GM12865 (cell line): ENCODE results near the gene POLR1E.

Source experiments
- DNase-seq: peaks from one replicate; pipeline ENCODE4 v3.0.0; 2010; ENCODE audit warnings: low read depth
- H3K4me3 ChIP-seq: 2 replicates; pipeline ENCODE4 v1.5.1; 2011; ENCODE audit warnings: mild to moderate bottlenecking, low read depth, low read length, control low read depth
- CTCF ChIP-seq: IDR thresholded peaks from 2 replicates; pipeline ENCODE4 v1.5.1; 2011; ENCODE audit warnings: low read length, control low read depth, low read depth, inconsistent platforms; ENCODE audit not compliant: insufficient read depth; ENCODE audit errors: missing control alignments

Gene POLR1E

GRCh38 chr9:37442556-37442955 lies 43.2 kb upstream of the POLR1E start:
- DNase-seq: no peak
- H3K4me3 ChIP-seq: no peak overlapping the region
- TF ChIP-seq CTCF: no peak

GRCh38 chr9:37443566-37443965 lies 42.2 kb upstream of the POLR1E start:
- DNase-seq: no peak
- H3K4me3 ChIP-seq: no peak overlapping the region

GRCh38 chr9:37444890-37445289 lies 40.9 kb upstream of the POLR1E start:
- no peak for DNase-seq
- no peak for TF ChIP-seq CTCF
- no peak overlapping the region for H3K4me3 ChIP-seq

More at GRCh38 chr9:37443566-37443965, 42.2 kb upstream of the POLR1E start:
- no peak for TF ChIP-seq CTCF

GRCh38 chr9:37445832-37446231 lies 39.9 kb upstream of the POLR1E start:
- no peak for DNase-seq
- no peak overlapping the region for H3K4me3 ChIP-seq
- no peak for TF ChIP-seq CTCF

GRCh38 chr9:37446401-37446800 lies 39.3 kb upstream of the POLR1E start:
- no peak overlapping the region for H3K4me3 ChIP-seq
- TF ChIP-seq CTCF: no peak
- DNase-seq: no peak

- no peak for TF ChIP-seq CTCF
- DNase-seq: no peak
- H3K4me3 ChIP-seq: no peak overlapping the region
These were observed 38.6 kb upstream of the POLR1E start for GRCh38 chr9:37447111-37447510.

GRCh38 chr9:37449862-37450632 lies 35.7 kb upstream of the POLR1E start:
- H3K4me3 ChIP-seq: no peak overlapping the region
- TF ChIP-seq CTCF: no peak
- DNase-seq: no peak
